Measurements from ENCODE around the gene SHC3. TPM values are rescaled to one million over a fixed set of nuclear protein-coding genes. Genes with fewer than 3 reads are reported as not detected.

The SHC3 gene
- total RNA-seq, 2 experiments from 2014 or later, result not detected

- no peak for TF ChIP-seq CTCF (IDR thresholded peaks at IDR 0.05)
- H3K4me1 ChIP-seq (ENCODE audit: insufficient read depth, low read length), result no peaks in the 10 kb centered on the region
- ChIA-PET POLR2A (no interaction called here), CTCF (no interaction called here)
- H3K27ac ChIP-seq (ENCODE audit: low read depth in 1 of 2, low read length in 2 of 2), result no peak overlapping the region
- H3K4me3 Mint-ChIP-seq, result no peak overlapping the region
- peaks cover 0 to 17% of the 10 kb centered on the region in 2 experiments for H3K9me3 ChIP-seq (ENCODE audit: control insufficient read depth in 1 of 2, insufficient read depth in 1 of 2, low read length in 2 of 2)
- DNase-seq (no peak), ATAC-seq (ENCODE audit: poor library complexity) (no peak)
- peaks cover 68% of the 10 kb centered on the region for H3K27me3 Mint-ChIP-seq
- no peaks in the 10 kb centered on the region for H3K36me3 ChIP-seq (ENCODE audit: insufficient read depth, low read length)
- H3K4me3 ChIP-seq (ENCODE audit: low read length), result no peak overlapping the region
- H3K27ac Mint-ChIP-seq, result no peak overlapping the region
- peaks cover 10% of the 10 kb centered on the region for H3K4me1 Mint-ChIP-seq (ENCODE audit: low read depth)
- intact Hi-C loops (cut with DNase I, micrococcal nuclease), result no loop called here
- peaks cover 4 to 19% of the 10 kb centered on the region in 2 experiments for H3K27me3 ChIP-seq (ENCODE audit: control insufficient read depth in 1 of 2, insufficient read depth in 2 of 2, low read length in 2 of 2)
- H3K36me3 Mint-ChIP-seq (ENCODE audit: low read depth), result no peaks in the 10 kb centered on the region
- H3K9me3 Mint-ChIP-seq, result no peaks in the 10 kb centered on the region
Observed at GRCh38 chr9:89083626-89084025, 95.0 kb downstream of the SHC3 start.

- Histone ChIP-seq H3K9me3 (ENCODE audit: control insufficient read depth in 1 of 2, insufficient read depth in 1 of 2, low read length in 2 of 2) (peaks cover 0 to 17% of the 10 kb centered on the region in 2 experiments), H3K4me3 (ENCODE audit: low read length) (no peak overlapping the region), H3K27me3 (ENCODE audit: control insufficient read depth in 1 of 2, insufficient read depth in 2 of 2, low read length in 2 of 2) (peaks cover 7 to 21% of the 10 kb centered on the region in 2 experiments), H3K27ac (ENCODE audit: low read depth in 1 of 2, low read length in 2 of 2) (no peak overlapping the region), H3K4me1 (ENCODE audit: insufficient read depth, low read length) (no peaks in the 10 kb centered on the region), H3K36me3 (ENCODE audit: insufficient read depth, low read length) (no peaks in the 10 kb centered on the region)
- TF ChIP-seq CTCF (IDR thresholded peaks at IDR 0.05), result no peak
- Mint-ChIP-seq H3K9me3 (no peaks in the 10 kb centered on the region), H3K27me3 (peaks cover 60% of the 10 kb centered on the region), H3K27ac (no peak overlapping the region), H3K36me3 (ENCODE audit: low read depth) (no peaks in the 10 kb centered on the region), H3K4me3 (no peak overlapping the region), H3K4me1 (ENCODE audit: low read depth) (no peaks in the 10 kb centered on the region)
- DNase-seq, result no peak
- ATAC-seq (ENCODE audit: poor library complexity), result no peak
- intact Hi-C loops (cut with DNase I, micrococcal nuclease), result no loop called here
- ChIA-PET CTCF (no interaction called here), POLR2A (no interaction called here)
Observed at GRCh38 chr9:89080193-89080592, 98.4 kb downstream of the SHC3 start.

- Histone ChIP-seq H3K4me3 (ENCODE audit: low read length) (no peak overlapping the region), H3K36me3 (ENCODE audit: insufficient read depth, low read length) (no peaks in the 10 kb centered on the region), H3K9me3 (ENCODE audit: control insufficient read depth in 1 of 2, insufficient read depth in 1 of 2, low read length in 2 of 2) (peaks cover 0 to 17% of the 10 kb centered on the region in 2 experiments), H3K27me3 (ENCODE audit: control insufficient read depth in 1 of 2, insufficient read depth in 2 of 2, low read length in 2 of 2) (peaks cover 7 to 21% of the 10 kb centered on the region in 2 experiments), H3K4me1 (ENCODE audit: insufficient read depth, low read length) (no peaks in the 10 kb centered on the region), H3K27ac (ENCODE audit: low read depth in 1 of 2, low read length in 2 of 2) (no peak overlapping the region)
- no peaks in the 10 kb centered on the region for H3K9me3 Mint-ChIP-seq
- no peak for TF ChIP-seq CTCF (IDR thresholded peaks at IDR 0.05)
- intact Hi-C loops (cut with DNase I, micrococcal nuclease), result no loop called here
- peaks cover 56% of the 10 kb centered on the region for H3K27me3 Mint-ChIP-seq
- ChIA-PET CTCF (no interaction called here), POLR2A (no interaction called here)
- H3K27ac Mint-ChIP-seq, result no peak overlapping the region
- H3K4me3 Mint-ChIP-seq, result no peak overlapping the region
- ATAC-seq (ENCODE audit: poor library complexity) (no peak), DNase-seq (no peak)
- H3K36me3 Mint-ChIP-seq (ENCODE audit: low read depth), result no peaks in the 10 kb centered on the region
- no peaks in the 10 kb centered on the region for H3K4me1 Mint-ChIP-seq (ENCODE audit: low read depth)
Observed at GRCh38 chr9:89079391-89079790, 99.2 kb downstream of the SHC3 start.

Data from CD4-positive, alpha-beta T cell (primary cell).